HEK293 (cell line): ENCODE measurements around the gene HOXA10.
A peak's percentile ranks its signal among the peaks of the same experiment; 100 is the strongest.

Source experiments
- CTCF ChIP-seq: fragments of 450-650 bp; formaldehyde crosslinking; IDR thresholded peaks from 2 replicates; pipeline ENCODE4 v1.5.1; 2016; ENCODE audit warnings: missing biosample characterization, missing genetic modification characterization
- GFI1B ChIP-seq: fragments of 450-650 bp; formaldehyde crosslinking; IDR thresholded peaks from 2 replicates; pipeline ENCODE4 v1.5.1; 2016; ENCODE audit warnings: missing biosample characterization, missing genetic modification characterization
- RBAK ChIP-seq: fragments of 450-650 bp; formaldehyde crosslinking; IDR thresholded peaks from 2 replicates; pipeline ENCODE4 v1.5.1; 2016; ENCODE audit warnings: missing biosample characterization, missing genetic modification characterization
- SP3 ChIP-seq: fragments of 450-650 bp; formaldehyde crosslinking; IDR thresholded peaks from 2 replicates; pipeline ENCODE4 v1.5.1; 2016; ENCODE audit warnings: missing biosample characterization, missing genetic modification characterization
- ZBTB8A ChIP-seq: fragments of 450-650 bp; formaldehyde crosslinking; IDR thresholded peaks from 2 replicates; pipeline ENCODE4 v1.5.1; 2016; ENCODE audit warnings: missing biosample characterization, missing genetic modification characterization
- ZNF140 ChIP-seq: fragments of 450-650 bp; formaldehyde crosslinking; IDR thresholded peaks from 2 replicates; pipeline ENCODE4 v1.5.1; 2016; ENCODE audit warnings: missing biosample characterization, missing genetic modification characterization
- ZNF19 ChIP-seq: fragments of 450-650 bp; formaldehyde crosslinking; IDR thresholded peaks from 2 replicates; pipeline ENCODE4; 2016; ENCODE audit warnings: missing biosample characterization, missing genetic modification characterization, low read depth
- ZNF214 ChIP-seq: fragments of 450-650 bp; formaldehyde crosslinking; IDR thresholded peaks from 2 replicates; pipeline ENCODE4 v1.5.1; 2017; ENCODE audit warnings: missing biosample characterization, mild to moderate bottlenecking, missing genetic modification characterization, borderline replicate concordance
- ZNF23 ChIP-seq: fragments of 450-650 bp; formaldehyde crosslinking; IDR thresholded peaks from 2 replicates; pipeline ENCODE4 v1.5.1; 2016; ENCODE audit warnings: missing biosample characterization, missing genetic modification characterization, borderline replicate concordance
- ZNF335 ChIP-seq: fragments of 450-650 bp; formaldehyde crosslinking; conservative IDR thresholded peaks from 2 replicates; pipeline ENCODE4 v1.5.1; 2016; ENCODE audit warnings: missing biosample characterization, missing genetic modification characterization
- ZNF426 ChIP-seq: fragments of 450-650 bp; formaldehyde crosslinking; IDR thresholded peaks from 2 replicates; pipeline ENCODE4 v1.5.1; 2017; ENCODE audit warnings: missing biosample characterization, missing genetic modification characterization, mild to moderate bottlenecking, inconsistent platforms, moderate library complexity
- ZNF521 ChIP-seq: fragments of 450-650 bp; formaldehyde crosslinking; IDR thresholded peaks from 2 replicates; pipeline ENCODE4 v1.5.1; 2017; ENCODE audit warnings: missing biosample characterization, mild to moderate bottlenecking, missing genetic modification characterization
- ZNF548 ChIP-seq: fragments of 450-650 bp; formaldehyde crosslinking; IDR thresholded peaks from 2 replicates; pipeline ENCODE4 v1.5.1; 2016; ENCODE audit warnings: missing biosample characterization, missing genetic modification characterization
- ZNF639 ChIP-seq: fragments of 450-650 bp; formaldehyde crosslinking; IDR thresholded peaks from 2 replicates; pipeline ENCODE4 v1.5.1; 2016; ENCODE audit warnings: missing biosample characterization, missing genetic modification characterization
- ZNF747 ChIP-seq: fragments of 450-650 bp; formaldehyde crosslinking; IDR thresholded peaks from 2 replicates; pipeline ENCODE4 v1.5.1; 2016; ENCODE audit warnings: missing biosample characterization, missing genetic modification characterization
- ZNF785 ChIP-seq: fragments of 450-650 bp; formaldehyde crosslinking; IDR thresholded peaks from 2 replicates; pipeline ENCODE4 v1.5.1; 2016; ENCODE audit warnings: missing biosample characterization, missing genetic modification characterization
- TF ChIP-seq, protein P1 (sequence below): fragments of 450-650 bp; formaldehyde crosslinking; IDR thresholded peaks from 2 replicates; pipeline ENCODE4 v1.5.1; 2016; ENCODE audit warnings: missing biosample characterization, missing genetic modification characterization, low read depth
- TF ChIP-seq, protein P2 (sequence below): fragments of 450-650 bp; formaldehyde crosslinking; IDR thresholded peaks from 2 replicates; pipeline ENCODE4 v1.5.1; 2017; ENCODE audit warnings: missing biosample characterization, missing genetic modification characterization
- TF ChIP-seq, protein P3 (sequence below): fragments of 450-650 bp; formaldehyde crosslinking; IDR thresholded peaks from 2 replicates; pipeline ENCODE4 v1.5.1; 2017; ENCODE audit warnings: missing biosample characterization, missing genetic modification characterization
- TF ChIP-seq, protein P4 (sequence below): fragments of 450-650 bp; formaldehyde crosslinking; IDR thresholded peaks from 2 replicates; pipeline ENCODE4 v1.5.1; 2016; ENCODE audit warnings: missing biosample characterization, missing genetic modification characterization
- TF ChIP-seq, protein P5 (sequence below): fragments of 450-650 bp; formaldehyde crosslinking; IDR thresholded peaks from 2 replicates; pipeline ENCODE4 v1.5.1; 2016; ENCODE audit warnings: missing biosample characterization, missing genetic modification characterization, borderline replicate concordance
- TF ChIP-seq, protein P6 (sequence below): fragments of 450-650 bp; formaldehyde crosslinking; IDR thresholded peaks from 2 replicates; pipeline ENCODE4 v1.5.1; 2016; ENCODE audit warnings: missing biosample characterization, missing genetic modification characterization, borderline replicate concordance

The HOXA10 gene

DNA sequence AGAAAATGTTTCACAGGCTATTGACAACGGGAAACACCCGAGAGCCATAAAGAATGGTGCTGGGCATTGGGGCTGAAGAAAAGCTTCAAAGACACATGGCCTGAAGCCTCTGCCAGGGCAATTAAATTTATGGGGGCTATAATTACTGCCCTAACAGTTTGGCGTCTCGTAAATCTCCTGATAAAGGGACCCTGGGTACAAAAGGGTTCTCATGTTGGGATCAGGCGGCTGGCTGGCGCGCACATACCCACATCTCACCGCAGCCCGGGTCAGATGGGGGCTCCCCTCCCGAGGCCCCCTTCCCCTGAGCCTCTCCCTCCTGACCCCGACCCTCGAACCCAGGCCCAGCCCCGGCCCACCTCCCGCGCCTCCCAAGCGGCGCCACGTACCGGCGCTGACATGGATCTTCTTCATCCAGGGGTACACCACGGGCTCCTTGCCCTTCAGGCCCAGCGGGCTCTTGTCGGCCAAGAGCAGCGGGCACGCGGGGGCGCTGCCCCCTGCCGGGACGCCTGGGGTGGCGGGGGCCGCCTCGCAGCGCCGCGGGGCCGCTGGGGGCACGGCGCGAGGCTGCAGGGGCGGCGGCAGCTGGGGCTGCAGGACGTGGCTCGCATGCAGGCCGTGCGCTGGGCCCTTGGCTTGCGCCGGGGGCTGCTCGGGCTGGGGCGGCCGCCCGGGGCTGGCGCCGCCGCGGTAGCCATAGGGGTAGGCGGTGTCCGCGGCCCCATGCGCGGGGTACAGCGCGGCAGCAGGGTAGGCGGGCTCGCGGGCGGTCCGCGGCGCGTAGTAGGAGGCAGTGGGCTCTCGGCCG is 44.2 kb downstream of the HOXA10 start (continued):
- TF ChIP-seq, protein P1, sequence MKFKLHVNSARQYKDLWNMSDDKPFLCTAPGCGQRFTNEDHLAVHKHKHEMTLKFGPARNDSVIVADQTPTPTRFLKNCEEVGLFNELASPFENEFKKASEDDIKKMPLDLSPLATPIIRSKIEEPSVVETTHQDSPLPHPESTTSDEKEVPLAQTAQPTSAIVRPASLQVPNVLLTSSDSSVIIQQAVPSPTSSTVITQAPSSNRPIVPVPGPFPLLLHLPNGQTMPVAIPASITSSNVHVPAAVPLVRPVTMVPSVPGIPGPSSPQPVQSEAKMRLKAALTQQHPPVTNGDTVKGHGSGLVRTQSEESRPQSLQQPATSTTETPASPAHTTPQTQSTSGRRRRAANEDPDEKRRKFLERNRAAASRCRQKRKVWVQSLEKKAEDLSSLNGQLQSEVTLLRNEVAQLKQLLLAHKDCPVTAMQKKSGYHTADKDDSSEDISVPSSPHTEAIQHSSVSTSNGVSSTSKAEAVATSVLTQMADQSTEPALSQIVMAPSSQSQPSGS (tag by site-specific recombination): no peak
- TF ChIP-seq CTCF (tag by site-specific recombination): 0 out of 2 replicates have a peak, but pooled peaks have one; percentile 49
- TF ChIP-seq ZNF23 (tag by site-specific recombination): no peak
- TF ChIP-seq RBAK: no peak
- TF ChIP-seq GFI1B: 0 out of 2 replicates have a peak, but pooled peaks have one; percentile 20
- TF ChIP-seq SP3 (tag by site-specific recombination): no peak
- TF ChIP-seq, protein P2, sequence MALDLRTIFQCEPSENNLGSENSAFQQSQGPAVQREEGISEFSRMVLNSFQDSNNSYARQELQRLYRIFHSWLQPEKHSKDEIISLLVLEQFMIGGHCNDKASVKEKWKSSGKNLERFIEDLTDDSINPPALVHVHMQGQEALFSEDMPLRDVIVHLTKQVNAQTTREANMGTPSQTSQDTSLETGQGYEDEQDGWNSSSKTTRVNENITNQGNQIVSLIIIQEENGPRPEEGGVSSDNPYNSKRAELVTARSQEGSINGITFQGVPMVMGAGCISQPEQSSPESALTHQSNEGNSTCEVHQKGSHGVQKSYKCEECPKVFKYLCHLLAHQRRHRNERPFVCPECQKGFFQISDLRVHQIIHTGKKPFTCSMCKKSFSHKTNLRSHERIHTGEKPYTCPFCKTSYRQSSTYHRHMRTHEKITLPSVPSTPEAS (tag by site-specific recombination): no peak
- TF ChIP-seq, protein P3, sequence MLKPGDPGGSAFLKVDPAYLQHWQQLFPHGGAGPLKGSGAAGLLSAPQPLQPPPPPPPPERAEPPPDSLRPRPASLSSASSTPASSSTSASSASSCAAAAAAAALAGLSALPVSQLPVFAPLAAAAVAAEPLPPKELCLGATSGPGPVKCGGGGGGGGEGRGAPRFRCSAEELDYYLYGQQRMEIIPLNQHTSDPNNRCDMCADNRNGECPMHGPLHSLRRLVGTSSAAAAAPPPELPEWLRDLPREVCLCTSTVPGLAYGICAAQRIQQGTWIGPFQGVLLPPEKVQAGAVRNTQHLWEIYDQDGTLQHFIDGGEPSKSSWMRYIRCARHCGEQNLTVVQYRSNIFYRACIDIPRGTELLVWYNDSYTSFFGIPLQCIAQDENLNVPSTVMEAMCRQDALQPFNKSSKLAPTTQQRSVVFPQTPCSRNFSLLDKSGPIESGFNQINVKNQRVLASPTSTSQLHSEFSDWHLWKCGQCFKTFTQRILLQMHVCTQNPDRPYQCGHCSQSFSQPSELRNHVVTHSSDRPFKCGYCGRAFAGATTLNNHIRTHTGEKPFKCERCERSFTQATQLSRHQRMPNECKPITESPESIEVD (tag by site-specific recombination): peak; percentile 82
- TF ChIP-seq ZNF214 (tag by site-specific recombination): no peak
- TF ChIP-seq ZNF140 (tag by site-specific recombination): no peak
- no peak for TF ChIP-seq ZNF639 (tag by site-specific recombination)
- TF ChIP-seq ZNF548: no peak
- TF ChIP-seq ZNF747 (tag by site-specific recombination): no peak
- TF ChIP-seq, protein P4, sequence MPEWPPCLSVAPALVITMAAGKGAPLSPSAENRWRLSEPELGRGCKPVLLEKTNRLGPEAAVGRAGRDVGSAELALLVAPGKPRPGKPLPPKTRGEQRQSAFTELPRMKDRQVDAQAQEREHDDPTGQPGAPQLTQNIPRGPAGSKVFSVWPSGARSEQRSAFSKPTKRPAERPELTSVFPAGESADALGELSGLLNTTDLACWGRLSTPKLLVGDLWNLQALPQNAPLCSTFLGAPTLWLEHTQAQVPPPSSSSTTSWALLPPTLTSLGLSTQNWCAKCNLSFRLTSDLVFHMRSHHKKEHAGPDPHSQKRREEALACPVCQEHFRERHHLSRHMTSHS (tag by site-specific recombination): peak; percentile 58; the same call in 1 of the 2 replicates
- no peak for TF ChIP-seq ZNF521 (tag by site-specific recombination)
- peak; percentile 94 for TF ChIP-seq ZBTB8A (tag by site-specific recombination)
- TF ChIP-seq, protein P5, sequence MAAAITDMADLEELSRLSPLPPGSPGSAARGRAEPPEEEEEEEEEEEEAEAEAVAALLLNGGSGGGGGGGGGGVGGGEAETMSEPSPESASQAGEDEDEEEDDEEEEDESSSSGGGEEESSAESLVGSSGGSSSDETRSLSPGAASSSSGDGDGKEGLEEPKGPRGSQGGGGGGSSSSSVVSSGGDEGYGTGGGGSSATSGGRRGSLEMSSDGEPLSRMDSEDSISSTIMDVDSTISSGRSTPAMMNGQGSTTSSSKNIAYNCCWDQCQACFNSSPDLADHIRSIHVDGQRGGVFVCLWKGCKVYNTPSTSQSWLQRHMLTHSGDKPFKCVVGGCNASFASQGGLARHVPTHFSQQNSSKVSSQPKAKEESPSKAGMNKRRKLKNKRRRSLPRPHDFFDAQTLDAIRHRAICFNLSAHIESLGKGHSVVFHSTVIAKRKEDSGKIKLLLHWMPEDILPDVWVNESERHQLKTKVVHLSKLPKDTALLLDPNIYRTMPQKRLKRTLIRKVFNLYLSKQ (tag by site-specific recombination): no peak
- TF ChIP-seq ZNF19: no peak
- TF ChIP-seq ZNF426 (tag by site-specific recombination): no peak
- TF ChIP-seq ZNF335 (tag by site-specific recombination): peak; percentile 84
- TF ChIP-seq, protein P6, sequence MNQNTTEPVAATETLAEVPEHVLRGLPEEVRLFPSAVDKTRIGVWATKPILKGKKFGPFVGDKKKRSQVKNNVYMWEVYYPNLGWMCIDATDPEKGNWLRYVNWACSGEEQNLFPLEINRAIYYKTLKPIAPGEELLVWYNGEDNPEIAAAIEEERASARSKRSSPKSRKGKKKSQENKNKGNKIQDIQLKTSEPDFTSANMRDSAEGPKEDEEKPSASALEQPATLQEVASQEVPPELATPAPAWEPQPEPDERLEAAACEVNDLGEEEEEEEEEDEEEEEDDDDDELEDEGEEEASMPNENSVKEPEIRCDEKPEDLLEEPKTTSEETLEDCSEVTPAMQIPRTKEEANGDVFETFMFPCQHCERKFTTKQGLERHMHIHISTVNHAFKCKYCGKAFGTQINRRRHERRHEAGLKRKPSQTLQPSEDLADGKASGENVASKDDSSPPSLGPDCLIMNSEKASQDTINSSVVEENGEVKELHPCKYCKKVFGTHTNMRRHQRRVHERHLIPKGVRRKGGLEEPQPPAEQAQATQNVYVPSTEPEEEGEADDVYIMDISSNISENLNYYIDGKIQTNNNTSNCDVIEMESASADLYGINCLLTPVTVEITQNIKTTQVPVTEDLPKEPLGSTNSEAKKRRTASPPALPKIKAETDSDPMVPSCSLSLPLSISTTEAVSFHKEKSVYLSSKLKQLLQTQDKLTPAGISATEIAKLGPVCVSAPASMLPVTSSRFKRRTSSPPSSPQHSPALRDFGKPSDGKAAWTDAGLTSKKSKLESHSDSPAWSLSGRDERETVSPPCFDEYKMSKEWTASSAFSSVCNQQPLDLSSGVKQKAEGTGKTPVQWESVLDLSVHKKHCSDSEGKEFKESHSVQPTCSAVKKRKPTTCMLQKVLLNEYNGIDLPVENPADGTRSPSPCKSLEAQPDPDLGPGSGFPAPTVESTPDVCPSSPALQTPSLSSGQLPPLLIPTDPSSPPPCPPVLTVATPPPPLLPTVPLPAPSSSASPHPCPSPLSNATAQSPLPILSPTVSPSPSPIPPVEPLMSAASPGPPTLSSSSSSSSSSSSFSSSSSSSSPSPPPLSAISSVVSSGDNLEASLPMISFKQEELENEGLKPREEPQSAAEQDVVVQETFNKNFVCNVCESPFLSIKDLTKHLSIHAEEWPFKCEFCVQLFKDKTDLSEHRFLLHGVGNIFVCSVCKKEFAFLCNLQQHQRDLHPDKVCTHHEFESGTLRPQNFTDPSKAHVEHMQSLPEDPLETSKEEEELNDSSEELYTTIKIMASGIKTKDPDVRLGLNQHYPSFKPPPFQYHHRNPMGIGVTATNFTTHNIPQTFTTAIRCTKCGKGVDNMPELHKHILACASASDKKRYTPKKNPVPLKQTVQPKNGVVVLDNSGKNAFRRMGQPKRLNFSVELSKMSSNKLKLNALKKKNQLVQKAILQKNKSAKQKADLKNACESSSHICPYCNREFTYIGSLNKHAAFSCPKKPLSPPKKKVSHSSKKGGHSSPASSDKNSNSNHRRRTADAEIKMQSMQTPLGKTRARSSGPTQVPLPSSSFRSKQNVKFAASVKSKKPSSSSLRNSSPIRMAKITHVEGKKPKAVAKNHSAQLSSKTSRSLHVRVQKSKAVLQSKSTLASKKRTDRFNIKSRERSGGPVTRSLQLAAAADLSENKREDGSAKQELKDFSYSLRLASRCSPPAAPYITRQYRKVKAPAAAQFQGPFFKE (tag by site-specific recombination): no peak
- TF ChIP-seq ZNF785 (tag by site-specific recombination): no peak
